ENCODE measurements around the gene PPARA. TPM values are rescaled to one million over a fixed set of nuclear protein-coding genes. Genes with fewer than 3 reads are reported as not detected.

PPARA gene
- total and polyA plus RNA-seq, 2 donors (not counting 3 experiments of a cell fraction or from before 2014, with no cell fraction given): 3.1 to 10.7 TPM

GRCh38 chr22:46148816-46149511, 1.4 kb upstream of the PPARA start:
- no peak overlapping the region for H3K4me3 ChIP-seq (replicated peaks in 1 of 3; ENCODE audit: insufficient read depth in 1 of 3, low read depth in 1 of 3, low read length in 3 of 3)

GRCh38 chr22:46149512-46150033, 753 bp upstream of the PPARA start:
- DNase-seq (ENCODE audit: low read depth, low spot score) (peak; percentile 37), FAIRE-seq (peak; percentile 60)
- H3K9me1 ChIP-seq (replicated peaks; ENCODE audit: control insufficient read depth, extremely low read depth, insufficient read depth, low read length): no peaks in the 10 kb centered on the region
- ChIA-PET CTCF (interaction anchor here (3.3 kb wide), 1 partner anchor 27 kb away, joined by 11 read pairs; no protein-coding TSS in a partner anchor), POLR2A (no interaction called here)
- TF ChIP-seq GATA2 (IDR thresholded peaks at IDR 0.05; ENCODE audit: insufficient read depth, insufficient read length, low read depth, low read length) (no peak), EZH2 (IDR thresholded peaks at IDR 0.05; ENCODE audit: borderline replicate concordance, low read depth, low read length, severe bottlenecking) (peak; percentile 83)
- BruUV-seq (replicated peaks): no TSS peak
- H4K20me1 ChIP-seq (replicated peaks; ENCODE audit: control insufficient read depth, extremely low read depth, insufficient read depth, low read length): no peaks in the 10 kb centered on the region
- peak overlapping the region; percentile 46 to 92 (median 56) for H3K4me3 ChIP-seq (replicated peaks in 1 of 3; ENCODE audit: insufficient read depth in 1 of 3, low read depth in 1 of 3, low read length in 3 of 3)
- H3K9ac ChIP-seq (replicated peaks; ENCODE audit: extremely low read depth, insufficient read depth, low read length): no peak overlapping the region
- H3K27me3 ChIP-seq (ENCODE audit: control insufficient read depth in 2 of 2, insufficient read depth in 2 of 2, low read length in 2 of 2): peaks cover 8 to 25% of the 10 kb centered on the region in 2 experiments
- H3K9me3 ChIP-seq (replicated peaks; ENCODE audit: control insufficient read depth, insufficient read depth, low read length): no peaks in the 10 kb centered on the region
- H3K4me2 ChIP-seq (ENCODE audit: insufficient read depth, low read length): peak overlapping the region; percentile 74
- H3K4me1 ChIP-seq (ENCODE audit: control insufficient read depth, extremely low read depth, insufficient read depth, low read length): peaks cover 11% of the 10 kb centered on the region
- peak overlapping the region; percentile 94 for H2AFZ ChIP-seq (ENCODE audit: low read depth, low read length)
- H3K27ac ChIP-seq (ENCODE audit: insufficient read depth, low read depth, low read length): no peak overlapping the region
- H3K79me2 ChIP-seq (ENCODE audit: control insufficient read depth, insufficient read depth, low read length): no peaks in the 10 kb centered on the region
- intact Hi-C loops (cut with micrococcal nuclease) (loop anchor here (1.0 kb wide), 1 partner anchor 101 kb away; the partner anchor contains the start of gene CDPF1), dilution Hi-C loops (cut with MboI; ENCODE audit: extremely low pct_ligation_motif_present, low sequenced_read_pairs) (no loop called here)
- H3K36me3 ChIP-seq (ENCODE audit: control insufficient read depth in 2 of 2, extremely low read depth in 1 of 2, insufficient read depth in 2 of 2, low read length in 2 of 2): no peaks in the 10 kb centered on the region

More at GRCh38 chr22:46148816-46149511, 1.4 kb upstream of the PPARA start:
- BruUV-seq (replicated peaks): no TSS peak
- POLR2A ChIA-PET: no interaction called here
- peak overlapping the region; percentile 94 for H2AFZ ChIP-seq (ENCODE audit: low read depth, low read length)
- no peak for DNase-seq (ENCODE audit: low read depth, low spot score)
- H3K9me3 ChIP-seq (replicated peaks; ENCODE audit: control insufficient read depth, insufficient read depth, low read length): no peaks in the 10 kb centered on the region
- H3K27ac ChIP-seq (ENCODE audit: insufficient read depth, low read depth, low read length): no peak overlapping the region
- dilution Hi-C loops (cut with MboI; ENCODE audit: extremely low pct_ligation_motif_present, low sequenced_read_pairs) (no loop called here), intact Hi-C loops (cut with micrococcal nuclease) (loop anchor here (1.0 kb wide), 1 partner anchor 101 kb away; the partner anchor contains the start of gene CDPF1)
- H4K20me1 ChIP-seq (replicated peaks; ENCODE audit: control insufficient read depth, extremely low read depth, insufficient read depth, low read length): no peaks in the 10 kb centered on the region
- H3K4me1 ChIP-seq (ENCODE audit: control insufficient read depth, extremely low read depth, insufficient read depth, low read length): peaks cover 11% of the 10 kb centered on the region
- peaks cover 8 to 25% of the 10 kb centered on the region in 2 experiments for H3K27me3 ChIP-seq (ENCODE audit: control insufficient read depth in 2 of 2, insufficient read depth in 2 of 2, low read length in 2 of 2)
- H3K9me1 ChIP-seq (replicated peaks; ENCODE audit: control insufficient read depth, extremely low read depth, insufficient read depth, low read length): no peaks in the 10 kb centered on the region
- FAIRE-seq: no peak
- H3K9ac ChIP-seq (replicated peaks; ENCODE audit: extremely low read depth, insufficient read depth, low read length): no peak overlapping the region
- CTCF ChIA-PET: interaction anchor here (3.3 kb wide), 1 partner anchor 27 kb away, joined by 11 read pairs; no protein-coding TSS in a partner anchor
- H3K36me3 ChIP-seq (ENCODE audit: control insufficient read depth in 2 of 2, extremely low read depth in 1 of 2, insufficient read depth in 2 of 2, low read length in 2 of 2): no peaks in the 10 kb centered on the region
- no peak overlapping the region for H3K4me2 ChIP-seq (ENCODE audit: insufficient read depth, low read length)
- TF ChIP-seq EZH2 (IDR thresholded peaks at IDR 0.05; ENCODE audit: borderline replicate concordance, low read depth, low read length, severe bottlenecking) (no peak), JUN (IDR thresholded peaks at IDR 0.05; ENCODE audit: borderline replicate concordance, insufficient read depth, insufficient read length, low read depth) (no peak), FOS (IDR thresholded peaks at IDR 0.05; ENCODE audit: borderline replicate concordance, insufficient read depth, low read length) (no peak)
- H3K79me2 ChIP-seq (ENCODE audit: control insufficient read depth, insufficient read depth, low read length): no peaks in the 10 kb centered on the region
